T-cell (primary cell): ENCODE measurements around the gene PARVA. TPM values are rescaled to one million over a fixed set of nuclear protein-coding genes. Genes with fewer than 3 reads are reported as not detected.

Experiments used
- ATAC-seq, 4 experiments: fragments of 200-7000 bp in 3 of 4; fragments of 150-1000 bp in 1 of 4; cut with Tn5 transposase; replicated peaks in 1 of 4; 1 replicate in 3 of 4; 2 replicates in 1 of 4; pipeline ENCODE4 v1.10.0; 2021; ENCODE audit warnings: moderate library complexity in 3 of 4, mild to moderate bottlenecking in 2 of 4, moderate number of reproducible peaks in 1 of 4
- CTCF ChIA-PET, 2 donors: fragments of 300-600 bp; sonication (Branson Sonifier 250); formaldehyde crosslinking; loops; one replicate each; lab custom pipeline; 2022; ENCODE audit warnings: antibody characterized with exemption in 2 of 2; lab: Charles Lee
- POLR2A ChIA-PET, 2 donors: fragments of 300-600 bp; sonication (Branson Sonifier 250); formaldehyde crosslinking; loops; one replicate each; lab custom pipeline; 2022; ENCODE audit warnings: antibody characterized with exemption in 2 of 2; lab: Charles Lee
- DNase-seq, 35 experiments: peaks; one replicate each; pipeline versions ENCODE4 v3.0.0 to v3.0.0-alpha.2; 2013 to 2023
- H3K27ac ChIP-seq: one replicate; pipeline ENCODE4 v1.5.1; 2013; ENCODE audit warnings: low read length
- H3K27me3 ChIP-seq, 2 experiments: replicated peaks in 1 of 2; 1 replicate in 1 of 2; 2 replicates in 1 of 2; pipeline versions ENCODE4 v1.6.1 to v1.7.0; 2013; ENCODE audit warnings: low read length in 1 of 2, mixed read lengths in 1 of 2; ENCODE audit not compliant: control insufficient read depth in 2 of 2, insufficient read depth in 2 of 2; ENCODE audit errors: extremely low read depth in 1 of 2
- H3K36me3 ChIP-seq, 2 donors: 1 replicate in 1 of 2; 2 replicates in 1 of 2; pipeline versions ENCODE4 v1.6.1 to v1.7.0; 2013; ENCODE audit warnings: low read length in 1 of 2; ENCODE audit not compliant: control insufficient read depth in 2 of 2, insufficient read depth in 1 of 2; ENCODE audit errors: extremely low read depth in 1 of 2
- H3K4me1 ChIP-seq, 2 experiments: 1 replicate in 1 of 2; 2 replicates in 1 of 2; pipeline versions ENCODE4 v1.6.1 to v1.7.0; 2013; ENCODE audit warnings: low read length in 2 of 2, mixed read lengths in 1 of 2; ENCODE audit not compliant: insufficient read depth in 2 of 2, control insufficient read depth in 1 of 2; ENCODE audit errors: extremely low read depth in 1 of 2
- H3K4me3 ChIP-seq, 2 donors: 1 replicate in 1 of 2; 2 replicates in 1 of 2; pipeline versions ENCODE4 v1.5.1 to v1.7.0; 2013; ENCODE audit warnings: mild to moderate bottlenecking in 2 of 2, low read length in 1 of 2, moderate library complexity in 1 of 2; ENCODE audit not compliant: control insufficient read depth in 1 of 2; ENCODE audit errors: extremely low read depth in 1 of 2
- H3K9me3 ChIP-seq: 2 replicates; pipeline ENCODE4 v1.7.0; 2013
- H3K27ac Mint-ChIP-seq, 2 donors: one replicate each; pipeline ENCODE4 v1.8.0; 2020 to 2021; ENCODE audit warnings: mild to moderate bottlenecking in 2 of 2, mixed read lengths in 2 of 2
- H3K27me3 Mint-ChIP-seq, 2 donors: one replicate each; pipeline ENCODE4 v1.8.0; 2021 to 2022; ENCODE audit warnings: mixed read lengths in 2 of 2
- H3K36me3 Mint-ChIP-seq: one replicate; pipeline ENCODE4 v1.8.0; 2021; ENCODE audit warnings: mixed read lengths
- H3K4me1 Mint-ChIP-seq, 3 donors: one replicate each; pipeline ENCODE4 v1.8.0; 2020 to 2022; ENCODE audit warnings: mixed read lengths in 3 of 3, mild to moderate bottlenecking in 1 of 3
- H3K4me3 Mint-ChIP-seq, 3 donors: one replicate each; pipeline ENCODE4 v1.8.0; 2020 to 2022; ENCODE audit warnings: mild to moderate bottlenecking in 3 of 3, mixed read lengths in 3 of 3, moderate library complexity in 3 of 3
- H3K9me3 Mint-ChIP-seq, 3 donors: one replicate each; pipeline ENCODE4 v1.8.0; 2020 to 2022; ENCODE audit warnings: mixed read lengths in 3 of 3
- whole genome bisulfite sequencing: methylation state at CpG from one replicate; pipeline ENCODE4 v1.1.5; 2013; ENCODE audit warnings: missing lambda C conversion rate; ENCODE audit not compliant: insufficient coverage; 5-methylcytosine and 5-hydroxymethylcytosine counted together
- total RNA-seq, 35 experiments: library from RNA in 6 of 35; stranded (reverse) in 6 of 35; fragments of 120-200 nt in 1 of 35; gene quantifications; one replicate each; pipeline versions ENCODE4 v1.2.1 to v1.2.4 and lab custom pipeline; 2013 to 2026

Gene PARVA
- total RNA-seq, 5 donors from 2014 or later (not counting 1 experiment from before 2014, with no cell fraction given), result 0.41 to 0.93 (median 0.75) TPM

- H3K4me3 Mint-ChIP-seq, result no peak overlapping the region
- Histone ChIP-seq H3K4me1 (no peaks in the 10 kb centered on the region), H3K9me3 (no peaks in the 10 kb centered on the region), H3K27ac (no peak overlapping the region), H3K36me3 (no peaks in the 10 kb centered on the region), H3K4me3 (no peak overlapping the region), H3K27me3 (peaks cover 0 to 2% of the 10 kb centered on the region in 2 experiments)
- peaks cover 10 to 12% of the 10 kb centered on the region in 2 donors for H3K27me3 Mint-ChIP-seq
- H3K9me3 Mint-ChIP-seq, result no peaks in the 10 kb centered on the region
- no peaks in the 10 kb centered on the region for H3K4me1 Mint-ChIP-seq
- no peak overlapping the region for H3K27ac Mint-ChIP-seq
- POLR2A ChIA-PET, result no interaction called here
- DNase-seq (no peak), ATAC-seq (no peak)
- no peaks in the 10 kb centered on the region for H3K36me3 Mint-ChIP-seq
- CTCF ChIA-PET, result no interaction called here
- 71% methylated on average over 8 of the region's 9 CpGs for WGBS
Observed at GRCh38 chr11:12448131-12448939, 71.0 kb downstream of the PARVA start.

GRCh38 chr11:12449961-12450715 is 72.8 kb downstream of the PARVA start:
- H3K9me3 Mint-ChIP-seq, result no peaks in the 10 kb centered on the region
- ChIA-PET CTCF (no interaction called here), POLR2A (no interaction called here)
- no peak overlapping the region for H3K27ac ChIP-seq
- no peak overlapping the region for H3K27ac Mint-ChIP-seq
- H3K4me3 ChIP-seq, result no peak overlapping the region
- no peaks in the 10 kb centered on the region for H3K9me3 ChIP-seq
- no peak for ATAC-seq
- H3K4me1 Mint-ChIP-seq, result no peaks in the 10 kb centered on the region
- WGBS, result 57% methylated on average over 1 of the region's 3 CpGs
- H3K27me3 Mint-ChIP-seq, result peaks cover 4 to 7% of the 10 kb centered on the region in 2 donors
- H3K4me3 Mint-ChIP-seq, result no peak overlapping the region
- no peaks in the 10 kb centered on the region for H3K36me3 ChIP-seq
- no peaks in the 10 kb centered on the region for H3K36me3 Mint-ChIP-seq
- peaks cover 0 to 5% of the 10 kb centered on the region in 2 experiments for H3K27me3 ChIP-seq
- no peak for DNase-seq
- H3K4me1 ChIP-seq, result no peaks in the 10 kb centered on the region

DNA sequence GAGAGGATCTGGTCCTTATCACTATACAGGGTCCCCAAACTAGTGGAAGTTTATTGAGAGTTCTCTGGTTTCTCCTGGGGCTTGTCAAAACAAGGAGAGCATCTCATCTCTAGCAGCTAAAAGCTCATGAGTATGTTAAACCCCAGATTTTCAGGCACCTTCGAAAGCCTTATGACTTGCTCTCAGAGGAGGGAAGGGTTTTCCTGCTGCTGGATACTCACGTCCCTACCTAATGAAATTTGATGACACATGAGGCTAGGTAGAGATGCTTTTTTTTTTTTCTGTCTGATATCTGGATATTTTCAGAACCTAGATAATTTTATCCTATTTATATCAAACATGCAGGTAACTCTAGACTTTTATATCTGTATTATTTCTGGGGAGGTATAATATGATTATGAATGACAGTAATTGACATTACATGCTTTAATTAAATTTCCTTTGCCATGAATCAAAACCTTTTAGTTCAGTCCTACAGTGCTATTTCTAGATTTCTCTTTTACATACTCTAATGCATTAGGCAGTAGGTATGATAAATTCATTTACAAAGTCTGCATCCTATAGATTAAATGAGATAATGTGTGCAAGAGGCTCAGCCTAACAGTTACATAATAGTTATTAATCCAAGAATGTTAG is 73.9 kb downstream of the PARVA start:
- H3K27ac ChIP-seq, result no peak overlapping the region
- no peak overlapping the region for H3K4me3 ChIP-seq
- H3K36me3 ChIP-seq, result no peaks in the 10 kb centered on the region
- CTCF ChIA-PET, result no interaction called here
- H3K27me3 ChIP-seq, result peaks cover 0 to 5% of the 10 kb centered on the region in 2 experiments
- no peak overlapping the region for H3K27ac Mint-ChIP-seq
- peaks cover 7 to 8% of the 10 kb centered on the region in 2 donors for H3K27me3 Mint-ChIP-seq
- POLR2A ChIA-PET, result no interaction called here
- no peak for ATAC-seq
- DNase-seq, result no peak
- WGBS, result no CpG with 5 or more reads among the region's 2 CpGs
- H3K36me3 Mint-ChIP-seq, result no peaks in the 10 kb centered on the region
- H3K4me1 Mint-ChIP-seq, result no peaks in the 10 kb centered on the region
- no peak overlapping the region for H3K4me3 Mint-ChIP-seq
- no peaks in the 10 kb centered on the region for H3K4me1 ChIP-seq
- H3K9me3 ChIP-seq, result no peaks in the 10 kb centered on the region
- H3K9me3 Mint-ChIP-seq, result no peaks in the 10 kb centered on the region

DNA sequence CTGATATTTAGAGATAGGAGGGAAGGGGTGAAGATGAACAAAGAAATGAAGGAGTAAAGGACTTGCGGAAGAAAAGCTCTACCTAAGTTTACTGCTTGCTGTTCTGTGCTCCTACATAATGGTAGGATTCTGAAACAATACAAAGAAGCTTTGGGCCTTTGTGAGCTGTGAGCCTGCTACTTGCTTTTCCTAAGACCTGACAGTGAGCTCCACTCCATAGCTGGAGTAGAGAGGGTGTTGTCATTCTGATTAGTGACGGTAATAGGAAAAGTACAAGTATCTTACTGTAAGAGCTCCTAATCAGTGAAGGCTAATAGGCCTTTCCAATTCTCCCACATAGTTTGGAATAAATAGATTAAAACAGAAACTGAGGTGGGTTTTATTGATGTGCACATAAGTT is 75.9 kb downstream of the PARVA start:
- CTCF ChIA-PET, result interaction anchor here in 1 of 2 donors (1.1 kb wide), 1 partner anchor 419 kb away, joined by 4 read pairs; no protein-coding TSS in a partner anchor
- Mint-ChIP-seq H3K9me3 (no peaks in the 10 kb centered on the region), H3K27ac (no peak overlapping the region)

GRCh38 chr11:12454782-12455181 is 77.4 kb downstream of the PARVA start:
- DNase-seq (no peak), ATAC-seq (no peak)
- H3K4me3 Mint-ChIP-seq, result no peak overlapping the region
- Histone ChIP-seq H3K27ac (no peak overlapping the region), H3K36me3 (no peaks in the 10 kb centered on the region), H3K4me3 (no peak overlapping the region), H3K4me1 (no peaks in the 10 kb centered on the region), H3K9me3 (no peaks in the 10 kb centered on the region), H3K27me3 (peaks cover 0 to 10% of the 10 kb centered on the region in 2 experiments)
- no peak overlapping the region for H3K27ac Mint-ChIP-seq
- ChIA-PET CTCF (interaction anchor here (0.6 to 0.7 kb wide), 2 partner anchors 62 to 434 kb away, joined by 3 read pairs; no protein-coding TSS in a partner anchor), POLR2A (no interaction called here)
- H3K27me3 Mint-ChIP-seq, result peaks cover 2 to 17% of the 10 kb centered on the region in 2 donors
- H3K36me3 Mint-ChIP-seq, result no peaks in the 10 kb centered on the region
- H3K9me3 Mint-ChIP-seq, result no peaks in the 10 kb centered on the region
- no peaks in the 10 kb centered on the region for H3K4me1 Mint-ChIP-seq

More for the DNA sequence above, 75.9 kb downstream of the PARVA start:
- ATAC-seq (no peak), DNase-seq (no peak)
- H3K4me1 Mint-ChIP-seq, result no peaks in the 10 kb centered on the region
- peaks cover 0 to 10% of the 10 kb centered on the region in 2 experiments for H3K27me3 ChIP-seq
- POLR2A ChIA-PET, result no interaction called here
- no peak overlapping the region for H3K4me3 ChIP-seq
- H3K27me3 Mint-ChIP-seq, result peaks cover 7 to 12% of the 10 kb centered on the region in 2 donors
- H3K36me3 Mint-ChIP-seq, result no peaks in the 10 kb centered on the region
- no peaks in the 10 kb centered on the region for H3K36me3 ChIP-seq
- H3K4me3 Mint-ChIP-seq, result no peak overlapping the region
- H3K27ac ChIP-seq, result no peak overlapping the region
- no peaks in the 10 kb centered on the region for H3K4me1 ChIP-seq
- H3K9me3 ChIP-seq, result no peaks in the 10 kb centered on the region
- WGBS, result no CpG with 5 or more reads among the region's 2 CpGs

- peaks cover 0 to 12% of the 10 kb centered on the region in 2 experiments for H3K27me3 ChIP-seq
- no peak for DNase-seq
- H3K36me3 ChIP-seq, result no peaks in the 10 kb centered on the region
- no peak overlapping the region for H3K4me3 ChIP-seq
- POLR2A ChIA-PET, result no interaction called here
- no peaks in the 10 kb centered on the region for H3K4me1 Mint-ChIP-seq
- H3K4me3 Mint-ChIP-seq, result no peak overlapping the region
- no peaks in the 10 kb centered on the region for H3K36me3 Mint-ChIP-seq
- no CpG with 5 or more reads among the region's 4 CpGs for WGBS
- CTCF ChIA-PET, result no interaction called here
- no peaks in the 10 kb centered on the region for H3K9me3 Mint-ChIP-seq
- peaks cover 0 to 17% of the 10 kb centered on the region in 2 donors for H3K27me3 Mint-ChIP-seq
- H3K27ac Mint-ChIP-seq, result no peak overlapping the region
- ATAC-seq, result no peak
- H3K9me3 ChIP-seq, result no peaks in the 10 kb centered on the region
- no peaks in the 10 kb centered on the region for H3K4me1 ChIP-seq
- no peak overlapping the region for H3K27ac ChIP-seq
Observed at GRCh38 chr11:12455938-12456337, 78.6 kb downstream of the PARVA start.
